GM18873 (cell line): ENCODE data around the gene POLR1G.

Experiments used
- ATAC-seq: cut with Tn5 transposase; IDR thresholded peaks from one replicate; pipeline ENCODE4 v1.9.1; 2021; ENCODE audit warnings: mild to moderate bottlenecking, moderate library complexity, moderate number of reproducible peaks; ENCODE audit not compliant: unreplicated experiment, low FRiP score

POLR1G gene

DNA sequence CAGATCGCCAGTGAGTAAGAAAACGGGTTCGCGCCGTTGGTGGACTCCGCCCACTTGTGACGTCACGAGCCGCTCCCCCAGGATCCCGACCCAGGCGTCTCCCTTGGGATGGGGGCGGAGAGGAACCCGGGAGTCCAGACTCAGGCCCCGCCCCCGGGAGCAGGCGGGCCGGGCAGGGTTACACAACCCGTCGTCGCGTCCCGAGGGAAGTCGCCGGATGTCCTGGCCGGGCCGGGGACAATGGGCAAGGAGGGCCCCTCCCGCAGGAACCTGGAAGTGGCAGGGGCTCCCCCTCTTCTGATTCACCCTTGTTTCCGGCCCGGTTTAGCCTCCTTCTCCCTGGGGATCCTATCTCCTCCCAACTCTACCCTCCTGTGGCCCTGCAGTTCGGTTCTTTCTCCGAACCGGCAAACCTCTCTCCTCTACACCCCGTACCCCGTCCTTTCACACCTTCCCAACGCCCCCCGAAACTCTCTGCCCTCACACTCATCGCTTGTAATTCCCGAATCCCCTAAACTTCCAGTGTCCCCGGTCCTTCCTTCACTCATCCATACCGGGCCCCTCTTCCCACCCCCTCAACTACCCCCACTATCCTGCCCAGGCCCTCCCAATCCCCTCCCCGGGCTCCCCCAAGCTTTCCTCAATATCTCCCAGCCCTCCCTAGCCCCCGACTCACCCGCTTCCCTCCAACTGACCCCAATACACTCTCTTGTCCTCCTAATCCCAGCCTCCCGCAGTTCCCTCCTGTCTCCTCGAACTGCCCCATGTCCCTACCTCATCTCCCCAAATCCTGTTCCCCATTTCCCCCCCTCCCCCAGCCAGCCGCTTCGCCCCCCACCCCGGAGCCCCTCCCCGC, 37.2 kb downstream of the POLR1G start:
- ATAC-seq: no peak

- no peak for ATAC-seq
These were observed 38.0 kb downstream of the POLR1G start for GRCh38 chr19:45444318-45445041.

DNA sequence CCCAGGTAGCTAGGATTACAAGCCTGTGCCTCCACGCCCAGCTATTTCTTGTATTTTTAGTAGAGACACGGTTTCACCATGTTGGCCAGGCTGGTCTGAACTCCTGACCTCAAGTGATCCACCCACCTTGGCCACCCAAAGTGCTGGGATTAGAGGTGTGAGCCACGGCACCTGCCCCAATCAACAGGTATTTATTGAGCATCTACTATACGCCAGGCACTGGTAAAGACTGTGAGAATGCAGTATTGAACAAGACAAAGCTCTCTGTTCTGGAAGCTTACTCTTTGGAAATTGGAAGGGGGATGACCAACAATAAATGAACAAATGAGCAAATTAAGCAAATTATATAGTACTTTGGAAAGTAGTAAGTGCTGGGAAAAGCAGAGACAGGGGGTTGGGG, 38.7 kb downstream of the POLR1G start:
- no peak for ATAC-seq

GRCh38 chr19:45446295-45446694, 39.9 kb downstream of the POLR1G start:
- no peak for ATAC-seq

- no peak for ATAC-seq
These were observed 40.5 kb downstream of the POLR1G start for GRCh38 chr19:45446944-45447343.

DNA sequence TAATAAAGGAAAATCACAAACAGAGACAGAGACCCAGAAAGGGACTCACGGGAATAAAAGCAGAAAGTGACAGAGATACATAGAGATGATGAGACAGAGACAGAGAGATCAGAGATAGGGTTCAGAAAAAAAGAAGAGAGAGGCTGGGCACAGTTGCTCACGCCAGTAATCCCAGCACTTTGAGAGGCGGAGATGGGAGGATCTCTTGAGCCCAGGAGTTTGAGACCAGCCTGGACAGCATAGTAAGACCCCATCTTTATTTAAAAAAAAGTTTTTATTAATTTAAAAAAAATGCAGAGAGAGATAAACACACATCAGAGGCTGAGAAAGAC, 41.9 kb downstream of the POLR1G start:
- ATAC-seq: no peak

GRCh38 chr19:45448887-45449299, 42.4 kb downstream of the POLR1G start:
- no peak for ATAC-seq

- ATAC-seq: no peak
These were observed 43.5 kb downstream of the POLR1G start for GRCh38 chr19:45450012-45450333.

DNA sequence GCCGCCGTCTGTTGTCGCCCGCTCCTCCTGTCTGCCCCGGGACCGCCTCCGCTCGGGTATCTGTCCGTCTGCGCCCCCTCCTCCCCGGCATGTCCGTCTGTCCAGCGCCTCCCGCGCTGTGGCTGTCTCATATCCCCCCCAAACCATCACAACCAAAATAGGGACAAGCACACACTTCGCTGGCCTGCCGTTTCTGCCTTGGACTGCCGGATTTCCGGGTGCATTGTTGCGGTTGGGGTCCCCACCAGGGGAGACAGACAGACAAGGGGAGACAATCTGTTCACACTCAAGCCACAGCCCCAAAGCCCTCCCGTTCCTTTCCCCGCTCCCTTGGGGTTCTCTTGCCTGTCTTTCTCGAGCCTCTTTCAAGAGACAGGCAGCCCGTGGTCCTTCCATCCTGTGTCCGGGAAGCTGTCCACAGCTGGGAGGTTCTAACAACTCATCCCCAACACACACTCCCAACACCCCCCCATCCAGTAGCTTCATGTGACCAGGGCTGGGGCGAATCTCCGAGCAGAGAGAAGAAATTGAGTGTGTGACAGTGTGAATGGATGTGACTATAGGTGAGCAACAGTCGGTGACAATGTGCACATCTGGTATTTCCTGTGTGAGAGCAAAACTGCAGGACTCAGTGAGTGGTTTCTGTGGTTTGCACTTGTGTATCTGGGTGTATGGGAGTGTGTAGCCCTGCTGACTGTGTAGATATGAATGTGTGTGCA, 44.8 kb downstream of the POLR1G start:
- ATAC-seq: no peak

- no peak for ATAC-seq
These were observed 45.5 kb downstream of the POLR1G start for GRCh38 chr19:45451850-45452387.

DNA sequence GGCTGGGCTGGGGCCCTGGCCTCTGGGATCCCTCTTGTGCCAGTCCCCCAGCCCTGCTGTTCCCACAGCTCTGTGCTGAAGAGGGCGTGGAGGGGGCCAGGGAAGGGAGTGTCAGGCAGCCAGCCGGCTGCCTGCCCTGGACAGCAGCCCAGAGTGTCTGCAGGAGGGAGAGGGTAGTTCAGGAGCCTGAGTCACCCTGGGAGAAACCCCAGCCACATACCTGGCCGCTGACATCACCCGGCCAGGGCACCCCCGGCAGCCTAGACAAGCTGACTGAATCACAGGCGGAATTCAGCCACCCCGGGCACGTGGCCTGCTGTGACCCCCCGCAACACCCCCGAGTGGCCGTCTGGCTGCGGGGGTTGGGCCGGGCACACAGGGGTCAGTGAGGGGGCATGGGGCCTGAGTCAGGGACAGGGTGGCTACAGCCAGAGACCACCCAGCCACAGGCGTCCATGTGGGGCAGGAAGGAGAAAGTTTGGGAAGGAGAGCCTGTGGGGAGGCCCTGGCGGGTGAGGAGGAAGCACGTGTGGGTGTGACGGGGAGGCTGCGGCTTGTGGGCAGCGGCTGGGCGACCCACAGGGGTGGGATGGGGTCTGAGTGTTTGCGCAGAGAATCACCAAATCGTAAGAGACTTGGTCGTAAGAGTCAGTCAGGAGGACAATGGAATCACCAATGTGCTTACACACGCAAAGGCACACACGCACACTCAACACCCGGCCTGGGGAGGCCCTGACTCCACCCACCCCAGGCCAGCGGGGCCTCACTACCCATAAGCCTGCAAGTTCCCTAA, 49.5 kb downstream of the POLR1G start:
- no peak for ATAC-seq

GRCh38 chr19:45456500-45456815, 50.0 kb downstream of the POLR1G start:
- ATAC-seq: no peak

GRCh38 chr19:45457776-45458175, 51.3 kb downstream of the POLR1G start:
- no peak for ATAC-seq
